ENCODE results near the gene EPHX1.

DNA sequence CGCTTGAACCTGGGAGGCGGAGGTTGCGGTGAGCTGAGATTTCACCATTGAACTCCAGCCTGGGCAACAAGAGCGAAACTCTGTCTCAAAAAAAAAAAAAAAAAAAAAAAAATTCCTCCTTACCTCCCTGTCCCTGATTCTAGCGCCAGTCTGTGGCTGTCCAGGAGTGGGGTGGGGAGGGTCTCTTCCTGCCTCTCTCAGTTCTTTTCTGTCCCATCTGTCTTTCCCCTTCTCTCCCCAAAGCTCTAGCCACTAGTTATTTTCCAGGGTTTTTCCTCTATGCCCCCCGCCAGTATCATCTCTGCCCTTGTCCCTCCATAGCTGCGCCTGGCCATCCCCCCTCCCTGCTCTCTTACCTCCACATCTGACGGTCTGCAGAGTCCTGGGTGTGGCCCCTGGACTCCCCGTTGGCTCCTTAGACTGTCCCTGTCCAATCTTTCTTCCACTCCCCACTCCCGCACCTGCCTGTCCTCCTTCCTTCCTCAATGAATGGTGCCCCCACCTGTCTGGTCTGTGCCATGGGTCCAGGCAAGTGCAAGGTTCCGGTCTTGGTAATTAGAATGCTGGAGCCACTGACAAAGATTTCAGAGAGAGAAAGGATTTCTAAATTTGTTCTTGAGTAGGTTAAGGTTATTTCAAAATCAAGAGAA is 73.8 kb downstream of the EPHX1 start:
- TF ChIP-seq EGR1 (IDR thresholded peaks at IDR 0.05) (no peak), EP300 (IDR thresholded peaks at IDR 0.05; ENCODE audit: borderline replicate concordance) (no peak), TEAD4 (IDR thresholded peaks at IDR 0.05) (no peak), CEBPB (IDR thresholded peaks at IDR 0.05) (no peak), YY1 (IDR thresholded peaks at IDR 0.05; ENCODE audit: low read depth) (no peak)
- TF ChIP-seq, protein P1, sequence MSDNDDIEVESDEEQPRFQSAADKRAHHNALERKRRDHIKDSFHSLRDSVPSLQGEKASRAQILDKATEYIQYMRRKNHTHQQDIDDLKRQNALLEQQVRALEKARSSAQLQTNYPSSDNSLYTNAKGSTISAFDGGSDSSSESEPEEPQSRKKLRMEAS (IDR thresholded peaks at IDR 0.05), result no peak
